ENCODE data around the gene MAST4. TPM values are rescaled to one million over a fixed set of nuclear protein-coding genes. Genes with fewer than 3 reads are reported as not detected.

The MAST4 gene
- total RNA-seq, 2 experiments from 2014 or later: 1.3 to 21.9 TPM

DNA sequence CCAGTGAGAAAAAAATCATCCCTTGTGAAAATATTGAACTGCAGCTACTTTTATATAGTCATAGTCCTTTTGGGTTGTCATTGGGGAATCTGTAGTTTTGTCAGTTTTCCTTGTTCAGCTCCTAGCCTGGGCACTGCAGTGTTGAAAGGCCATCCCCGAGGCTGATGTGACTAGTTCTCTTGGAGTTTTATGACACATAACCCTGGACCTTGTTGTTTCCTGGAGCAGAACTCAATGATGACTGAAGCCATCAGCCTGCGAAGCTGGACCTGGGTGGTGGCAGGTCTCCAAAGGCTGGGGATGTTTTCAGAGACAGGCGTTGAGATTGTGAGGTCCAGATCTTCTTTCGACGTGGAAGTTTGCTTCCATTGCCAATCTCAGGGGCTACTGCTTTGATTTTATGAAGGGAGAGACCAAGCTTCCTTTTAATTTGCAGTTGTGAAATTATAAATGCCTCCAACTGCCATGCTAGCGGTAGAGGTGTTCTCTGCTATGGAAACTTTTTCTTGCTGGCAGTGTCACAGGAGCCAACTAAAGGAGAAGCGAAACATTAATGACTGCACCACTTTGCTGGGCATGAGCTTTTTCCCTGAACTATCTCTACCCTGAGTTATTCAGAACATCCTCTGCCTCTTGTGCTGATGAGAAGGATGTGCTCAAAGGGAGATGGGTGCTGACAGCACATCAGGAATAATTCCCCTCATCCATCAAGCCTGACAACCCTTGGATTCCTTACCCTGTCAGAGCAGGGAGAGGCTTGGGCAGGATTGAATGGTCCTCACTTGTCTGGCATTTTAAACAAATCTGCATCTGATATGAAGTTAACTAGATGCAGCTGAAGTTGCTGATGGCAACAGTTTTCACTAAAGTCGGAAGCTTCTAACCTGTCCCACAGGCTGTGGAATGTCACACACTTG is 209.6 kb downstream of the MAST4 start:
- intact Hi-C loops (cut with micrococcal nuclease; ENCODE audit: unreplicated experiment): no loop called here
- H3K4me1 ChIP-seq (ENCODE audit: insufficient read depth, low read length, poor library complexity, severe bottlenecking): no peaks in the 10 kb centered on the region
- POLR2A ChIA-PET: no interaction called here
- H3K4me3 ChIP-seq (ENCODE audit: low read depth, low read length, poor library complexity, severe bottlenecking): no peak overlapping the region
- H3K36me3 ChIP-seq (ENCODE audit: insufficient read depth, low read length): no peaks in the 10 kb centered on the region
- no peaks in the 10 kb centered on the region for H3K79me2 ChIP-seq (ENCODE audit: insufficient read depth, low read depth, low read length)
- H3K4me2 ChIP-seq (ENCODE audit: low read length): no peak overlapping the region
- H3K27ac ChIP-seq (ENCODE audit: low read depth, low read length, poor library complexity, severe bottlenecking): no peak overlapping the region
- no peak for DNase-seq (ENCODE audit: low spot score)
- no TSS peak for BruUV-seq (replicated peaks)
- no peaks in the 10 kb centered on the region for H3K9me3 ChIP-seq (ENCODE audit: low read length)
- TF ChIP-seq EZH2phosphoT487 (IDR thresholded peaks at IDR 0.05; ENCODE audit: borderline replicate concordance, low read depth, low read length): no peak
- TF ChIP-seq, protein P1, sequence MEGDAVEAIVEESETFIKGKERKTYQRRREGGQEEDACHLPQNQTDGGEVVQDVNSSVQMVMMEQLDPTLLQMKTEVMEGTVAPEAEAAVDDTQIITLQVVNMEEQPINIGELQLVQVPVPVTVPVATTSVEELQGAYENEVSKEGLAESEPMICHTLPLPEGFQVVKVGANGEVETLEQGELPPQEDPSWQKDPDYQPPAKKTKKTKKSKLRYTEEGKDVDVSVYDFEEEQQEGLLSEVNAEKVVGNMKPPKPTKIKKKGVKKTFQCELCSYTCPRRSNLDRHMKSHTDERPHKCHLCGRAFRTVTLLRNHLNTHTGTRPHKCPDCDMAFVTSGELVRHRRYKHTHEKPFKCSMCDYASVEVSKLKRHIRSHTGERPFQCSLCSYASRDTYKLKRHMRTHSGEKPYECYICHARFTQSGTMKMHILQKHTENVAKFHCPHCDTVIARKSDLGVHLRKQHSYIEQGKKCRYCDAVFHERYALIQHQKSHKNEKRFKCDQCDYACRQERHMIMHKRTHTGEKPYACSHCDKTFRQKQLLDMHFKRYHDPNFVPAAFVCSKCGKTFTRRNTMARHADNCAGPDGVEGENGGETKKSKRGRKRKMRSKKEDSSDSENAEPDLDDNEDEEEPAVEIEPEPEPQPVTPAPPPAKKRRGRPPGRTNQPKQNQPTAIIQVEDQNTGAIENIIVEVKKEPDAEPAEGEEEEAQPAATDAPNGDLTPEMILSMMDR (conservative IDR thresholded peaks at IDR 0.05; ENCODE audit: low read length): no peak
- no peaks in the 10 kb centered on the region for H4K20me1 ChIP-seq (ENCODE audit: insufficient read depth, low read length)
- CTCF ChIA-PET (ENCODE audit: unreplicated experiment): no interaction called here
- H2AFZ ChIP-seq (ENCODE audit: low read length): no peak overlapping the region
- H3K9me2 ChIP-seq (ENCODE audit: insufficient read depth, low read length): no peaks in the 10 kb centered on the region

- intact Hi-C loops (cut with micrococcal nuclease; ENCODE audit: unreplicated experiment): no loop called here
- ChIA-PET POLR2A (no interaction called here), CTCF (ENCODE audit: unreplicated experiment) (no interaction called here)
- Histone ChIP-seq H3K4me1 (ENCODE audit: insufficient read depth, low read length, poor library complexity, severe bottlenecking) (no peaks in the 10 kb centered on the region), H4K20me1 (ENCODE audit: insufficient read depth, low read length) (0 out of 2 replicates have a peak, but pooled peaks cover 3% of the 10 kb centered on the region), H3K9me2 (ENCODE audit: insufficient read depth, low read length) (no peaks in the 10 kb centered on the region), H3K9me3 (ENCODE audit: low read length) (no peaks in the 10 kb centered on the region), H3K36me3 (ENCODE audit: insufficient read depth, low read length) (no peaks in the 10 kb centered on the region), H2AFZ (ENCODE audit: low read length) (no peak overlapping the region), H3K27ac (ENCODE audit: low read depth, low read length, poor library complexity, severe bottlenecking) (no peak overlapping the region), H3K4me3 (ENCODE audit: low read depth, low read length, poor library complexity, severe bottlenecking) (no peak overlapping the region), H3K79me2 (ENCODE audit: insufficient read depth, low read depth, low read length) (no peaks in the 10 kb centered on the region), H3K4me2 (ENCODE audit: low read length) (no peak overlapping the region)
- BruUV-seq (replicated peaks): no TSS peak
- no peak for DNase-seq (ENCODE audit: low spot score)
- TF ChIP-seq EZH2phosphoT487 (IDR thresholded peaks at IDR 0.05; ENCODE audit: borderline replicate concordance, low read depth, low read length): no peak
- TF ChIP-seq, protein P1 (conservative IDR thresholded peaks at IDR 0.05; ENCODE audit: low read length): no peak
These were observed 211.6 kb downstream of the MAST4 start for GRCh38 chr5:66807743-66808142.

GRCh38 chr5:66808663-66809062 is 212.5 kb downstream of the MAST4 start:
- Histone ChIP-seq H3K36me3 (ENCODE audit: insufficient read depth, low read length) (no peaks in the 10 kb centered on the region), H4K20me1 (ENCODE audit: insufficient read depth, low read length) (0 out of 2 replicates have a peak, but pooled peaks cover 3% of the 10 kb centered on the region), H2AFZ (ENCODE audit: low read length) (no peak overlapping the region), H3K4me2 (ENCODE audit: low read length) (no peak overlapping the region), H3K9me3 (ENCODE audit: low read length) (no peaks in the 10 kb centered on the region), H3K4me3 (ENCODE audit: low read depth, low read length, poor library complexity, severe bottlenecking) (no peak overlapping the region), H3K4me1 (ENCODE audit: insufficient read depth, low read length, poor library complexity, severe bottlenecking) (no peaks in the 10 kb centered on the region), H3K9me2 (ENCODE audit: insufficient read depth, low read length) (no peaks in the 10 kb centered on the region), H3K27ac (ENCODE audit: low read depth, low read length, poor library complexity, severe bottlenecking) (no peak overlapping the region), H3K79me2 (ENCODE audit: insufficient read depth, low read depth, low read length) (no peaks in the 10 kb centered on the region)
- DNase-seq (ENCODE audit: low spot score): no peak
- ChIA-PET POLR2A (interaction anchor here (0.7 kb wide), 1 partner anchor 11 kb away, joined by 4 read pairs; no protein-coding TSS in a partner anchor), CTCF (ENCODE audit: unreplicated experiment) (no interaction called here)
- BruUV-seq (replicated peaks): no TSS peak
- no peak for TF ChIP-seq EZH2phosphoT487 (IDR thresholded peaks at IDR 0.05; ENCODE audit: borderline replicate concordance, low read depth, low read length)
- TF ChIP-seq, protein P1 (conservative IDR thresholded peaks at IDR 0.05; ENCODE audit: low read length): no peak
- intact Hi-C loops (cut with micrococcal nuclease; ENCODE audit: unreplicated experiment): no loop called here
